ENCODE results near the gene RNF115. TPM values are rescaled to one million over a fixed set of nuclear protein-coding genes. Genes with fewer than 3 reads are reported as not detected.
"Not testable (repeated sequence)": the region's sequence is repeated elsewhere in the genome, so short reads cannot be mapped to it uniquely, and the experiment has no call there.

RNF115 gene
- polyA plus RNA-seq, 2 of the 4 experiments (the other 2 are of a cell fraction), result 8.5 to 18.8 TPM

DNA sequence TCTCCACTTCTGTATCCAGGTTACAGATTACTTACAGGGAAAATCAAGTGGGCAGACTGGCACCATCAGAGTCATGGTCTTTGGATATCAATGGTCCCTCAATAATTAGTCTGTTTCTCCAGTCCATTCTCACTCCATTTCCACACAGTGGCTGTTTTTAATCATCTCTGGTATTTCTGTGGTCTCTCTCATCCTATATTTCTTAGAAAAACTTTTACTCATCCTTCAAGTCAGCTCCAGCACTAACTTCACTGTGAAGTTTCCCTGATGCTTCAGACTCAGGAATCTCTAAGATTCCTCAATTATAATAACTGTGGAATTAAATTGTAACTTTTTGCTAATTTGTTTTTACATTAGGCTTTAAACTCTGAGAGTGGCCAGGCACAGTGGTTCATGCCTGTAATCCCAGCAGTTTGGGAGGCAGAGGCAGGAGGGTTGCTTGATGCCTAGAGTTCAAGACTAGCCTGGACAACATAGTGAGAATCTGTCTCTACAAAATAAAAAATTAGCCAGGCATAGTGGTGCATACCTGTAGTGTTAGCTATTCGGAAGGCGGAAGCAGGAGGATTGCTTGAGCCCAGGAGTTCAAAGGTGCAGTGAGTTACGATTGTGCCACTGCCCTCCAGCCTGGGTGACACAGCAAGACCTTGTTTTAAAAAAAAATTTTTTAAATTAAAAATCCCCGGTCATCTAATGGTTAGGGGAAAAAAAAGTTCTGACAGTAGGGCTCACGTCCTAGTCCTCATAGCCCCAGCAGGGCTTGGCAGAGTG lies 94.0 kb downstream of the RNF115 start:
- Histone ChIP-seq H3K4me2 (no peak overlapping the region), H3K4me3 (no peak overlapping the region), H3K4me1 (no peaks in the 10 kb centered on the region), H3K27ac (no peak overlapping the region), H3K9me3 (no peaks in the 10 kb centered on the region)
- POLR2A ChIA-PET, result no interaction called here
- no peak for TF ChIP-seq NR3C1 (IDR thresholded peaks at IDR 0.05)
- no peak for TF ChIP-seq FOXS1 (CRISPR knock-in tag; IDR thresholded peaks at IDR 0.05)
- TF ChIP-seq, protein P1, sequence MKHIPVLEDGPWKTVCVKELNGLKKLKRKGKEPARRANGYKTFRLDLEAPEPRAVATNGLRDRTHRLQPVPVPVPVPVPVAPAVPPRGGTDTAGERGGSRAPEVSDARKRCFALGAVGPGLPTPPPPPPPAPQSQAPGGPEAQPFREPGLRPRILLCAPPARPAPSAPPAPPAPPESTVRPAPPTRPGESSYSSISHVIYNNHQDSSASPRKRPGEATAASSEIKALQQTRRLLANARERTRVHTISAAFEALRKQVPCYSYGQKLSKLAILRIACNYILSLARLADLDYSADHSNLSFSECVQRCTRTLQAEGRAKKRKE (CRISPR knock-in tag; IDR thresholded peaks at IDR 0.05; ENCODE audit: low read depth), result no peak
- TF ChIP-seq BHLHE40 (IDR thresholded peaks at IDR 0.05; ENCODE audit: low read depth, low read length), result no peak
- TF ChIP-seq, protein P2, sequence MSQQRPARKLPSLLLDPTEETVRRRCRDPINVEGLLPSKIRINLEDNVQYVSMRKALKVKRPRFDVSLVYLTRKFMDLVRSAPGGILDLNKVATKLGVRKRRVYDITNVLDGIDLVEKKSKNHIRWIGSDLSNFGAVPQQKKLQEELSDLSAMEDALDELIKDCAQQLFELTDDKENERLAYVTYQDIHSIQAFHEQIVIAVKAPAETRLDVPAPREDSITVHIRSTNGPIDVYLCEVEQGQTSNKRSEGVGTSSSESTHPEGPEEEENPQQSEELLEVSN (IDR thresholded peaks at IDR 0.05; ENCODE audit: borderline replicate concordance, low read depth), result no peak
- TF ChIP-seq, protein P3, sequence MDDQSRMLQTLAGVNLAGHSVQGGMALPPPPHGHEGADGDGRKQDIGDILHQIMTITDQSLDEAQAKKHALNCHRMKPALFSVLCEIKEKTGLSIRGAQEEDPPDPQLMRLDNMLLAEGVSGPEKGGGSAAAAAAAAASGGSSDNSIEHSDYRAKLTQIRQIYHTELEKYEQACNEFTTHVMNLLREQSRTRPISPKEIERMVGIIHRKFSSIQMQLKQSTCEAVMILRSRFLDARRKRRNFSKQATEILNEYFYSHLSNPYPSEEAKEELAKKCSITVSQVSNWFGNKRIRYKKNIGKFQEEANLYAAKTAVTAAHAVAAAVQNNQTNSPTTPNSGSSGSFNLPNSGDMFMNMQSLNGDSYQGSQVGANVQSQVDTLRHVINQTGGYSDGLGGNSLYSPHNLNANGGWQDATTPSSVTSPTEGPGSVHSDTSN (IDR thresholded peaks at IDR 0.05), result no peak
- TF ChIP-seq POLR2A (IDR thresholded peaks at IDR 0.05; ENCODE audit: low read length), result no peak
- TF ChIP-seq JUNB (IDR thresholded peaks at IDR 0.05), result no peak
- TF ChIP-seq, protein P4, sequence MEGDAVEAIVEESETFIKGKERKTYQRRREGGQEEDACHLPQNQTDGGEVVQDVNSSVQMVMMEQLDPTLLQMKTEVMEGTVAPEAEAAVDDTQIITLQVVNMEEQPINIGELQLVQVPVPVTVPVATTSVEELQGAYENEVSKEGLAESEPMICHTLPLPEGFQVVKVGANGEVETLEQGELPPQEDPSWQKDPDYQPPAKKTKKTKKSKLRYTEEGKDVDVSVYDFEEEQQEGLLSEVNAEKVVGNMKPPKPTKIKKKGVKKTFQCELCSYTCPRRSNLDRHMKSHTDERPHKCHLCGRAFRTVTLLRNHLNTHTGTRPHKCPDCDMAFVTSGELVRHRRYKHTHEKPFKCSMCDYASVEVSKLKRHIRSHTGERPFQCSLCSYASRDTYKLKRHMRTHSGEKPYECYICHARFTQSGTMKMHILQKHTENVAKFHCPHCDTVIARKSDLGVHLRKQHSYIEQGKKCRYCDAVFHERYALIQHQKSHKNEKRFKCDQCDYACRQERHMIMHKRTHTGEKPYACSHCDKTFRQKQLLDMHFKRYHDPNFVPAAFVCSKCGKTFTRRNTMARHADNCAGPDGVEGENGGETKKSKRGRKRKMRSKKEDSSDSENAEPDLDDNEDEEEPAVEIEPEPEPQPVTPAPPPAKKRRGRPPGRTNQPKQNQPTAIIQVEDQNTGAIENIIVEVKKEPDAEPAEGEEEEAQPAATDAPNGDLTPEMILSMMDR (IDR thresholded peaks at IDR 0.05), result no peak
- no peak for TF ChIP-seq FOSL2 (IDR thresholded peaks at IDR 0.05)
- TF ChIP-seq FOSL2 (CRISPR knock-in tag; IDR thresholded peaks at IDR 0.05), result no peak
- TF ChIP-seq MAZ (IDR thresholded peaks at IDR 0.05; ENCODE audit: borderline replicate concordance, low read depth, low read length), result no peak
- TF ChIP-seq, protein P5, sequence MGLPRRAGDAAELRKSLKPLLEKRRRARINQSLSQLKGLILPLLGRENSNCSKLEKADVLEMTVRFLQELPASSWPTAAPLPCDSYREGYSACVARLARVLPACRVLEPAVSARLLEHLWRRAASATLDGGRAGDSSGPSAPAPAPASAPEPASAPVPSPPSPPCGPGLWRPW (IDR thresholded peaks at IDR 0.05), result no peak
- no peak for TF ChIP-seq SMC3 (IDR thresholded peaks at IDR 0.05)
- TF ChIP-seq EHF (CRISPR knock-in tag; IDR thresholded peaks at IDR 0.05), result no peak
- DNase-seq (ENCODE audit: low read depth in 1 of 2, low spot score in 1 of 2) (no peak), FAIRE-seq (no peak), ATAC-seq (no peak)
- WGBS (ENCODE audit: missing lambda C conversion rate), result 87% methylated on average over 5 of the region's 5 CpGs
- CTCF ChIA-PET, result interaction anchor here (0.9 to 1.0 kb wide), 2 partner anchors 8 to 116 kb away, joined by 3 to 4 read pairs; partner anchors contain the start of gene NUDT17

DNA sequence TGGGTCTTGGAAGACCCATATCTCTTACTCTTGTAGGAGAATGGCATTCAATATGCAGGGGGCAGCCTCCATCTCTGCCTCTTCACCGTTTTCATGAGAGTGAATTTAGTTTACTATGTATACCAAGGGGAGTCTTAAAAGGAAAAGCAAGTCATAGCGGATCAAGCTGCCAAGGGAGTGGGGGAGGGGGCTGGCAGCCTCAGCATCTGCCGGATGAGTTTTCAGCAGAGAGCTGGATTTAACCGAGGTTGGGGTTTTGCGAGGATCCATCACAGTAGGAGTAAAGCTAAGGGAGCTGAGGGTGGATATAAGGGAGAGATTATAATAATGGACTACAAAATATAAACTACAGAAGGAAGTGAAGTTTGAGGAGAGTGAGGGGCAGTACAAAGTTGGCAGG lies 94.7 kb downstream of the RNF115 start:
- 88% methylated on average over 5 of the region's 5 CpGs for WGBS (ENCODE audit: missing lambda C conversion rate)
- H3K4me3 ChIP-seq, result no peak overlapping the region
- no peak overlapping the region for H3K27ac ChIP-seq
- H3K9me3 ChIP-seq, result no peaks in the 10 kb centered on the region
- DNase-seq (ENCODE audit: low read depth in 1 of 2, low spot score in 1 of 2) (no peak), FAIRE-seq (no peak), ATAC-seq (no peak)
- no peak for TF ChIP-seq RARB (CRISPR knock-in tag; IDR thresholded peaks at IDR 0.05)
- TF ChIP-seq JUNB (IDR thresholded peaks at IDR 0.05), result no peak
- TF ChIP-seq RNF2 (IDR thresholded peaks at IDR 0.05; ENCODE audit: borderline replicate concordance, low read depth), result no peak
- no peak for TF ChIP-seq FOXS1 (CRISPR knock-in tag; IDR thresholded peaks at IDR 0.05)
- TF ChIP-seq EHMT2 (IDR thresholded peaks at IDR 0.05; ENCODE audit: low read depth), result no peak
- TF ChIP-seq NR3C1 (IDR thresholded peaks at IDR 0.05), result no peak
- no peak for TF ChIP-seq ZNF302 (CRISPR knock-in tag; IDR thresholded peaks at IDR 0.05)
- TF ChIP-seq POLR2AphosphoS2 (conservative IDR thresholded peaks at IDR 0.05; ENCODE audit: low read length), result no peak
- TF ChIP-seq HOXB5 (CRISPR knock-in tag; IDR thresholded peaks at IDR 0.05), result no peak
- TF ChIP-seq JUN (IDR thresholded peaks at IDR 0.05), result no peak
- TF ChIP-seq CHD4 (IDR thresholded peaks at IDR 0.05; ENCODE audit: borderline replicate concordance), result no peak
- TF ChIP-seq, protein P3 (IDR thresholded peaks at IDR 0.05), result no peak
- TF ChIP-seq KDM1A (IDR thresholded peaks at IDR 0.05; ENCODE audit: low read depth), result no peak
- no peak for TF ChIP-seq EP300 (IDR thresholded peaks at IDR 0.05)
- no peak for TF ChIP-seq MYC (IDR thresholded peaks at IDR 0.05; ENCODE audit: borderline replicate concordance, low read length)
- no peaks in the 10 kb centered on the region for H3K4me1 ChIP-seq
- no peak overlapping the region for H3K4me2 ChIP-seq
- CTCF ChIA-PET, result interaction anchor here (0.9 kb wide), 1 partner anchor 116 kb away, joined by 3 read pairs; the partner anchor contains the start of gene NUDT17
- POLR2A ChIA-PET, result no interaction called here

DNA sequence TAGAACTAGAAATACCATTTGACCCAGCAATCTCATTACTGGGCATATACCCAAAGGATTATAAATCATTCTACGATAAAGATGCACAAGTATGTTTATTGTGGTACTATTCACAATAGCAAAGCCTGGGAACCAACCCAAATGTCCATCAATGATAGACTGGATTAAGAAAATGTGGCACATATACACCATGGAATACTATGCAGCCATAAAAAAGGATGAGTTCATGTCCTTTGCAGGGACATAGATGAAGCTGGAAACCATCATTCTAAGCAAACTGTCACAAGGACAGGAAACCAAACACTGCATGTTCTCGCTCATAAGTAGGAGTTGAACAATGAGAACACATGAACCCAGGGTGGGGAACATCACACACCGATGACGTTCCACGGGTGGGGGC lies 97.7 kb downstream of the RNF115 start:
- H3K4me2 ChIP-seq; H3K27ac ChIP-seq; FAIRE-seq; ATAC-seq; DNase-seq (ENCODE audit: low read depth in 1 of 2, low spot score in 1 of 2); H3K9me3 ChIP-seq; H3K4me3 ChIP-seq; H3K4me1 ChIP-seq; CTCF ChIA-PET; POLR2A ChIA-PET: not testable (repeated sequence)
- 89% methylated on average over 5 of the region's 5 CpGs for WGBS (ENCODE audit: missing lambda C conversion rate)

Data from A549 (cell line).